ENCODE data around the gene SMC6.

The SMC6 gene

GRCh38 chr2:17765398-17765797 lies 11.8 kb upstream of the SMC6 start:
- H3K27ac ChIP-seq: no peak overlapping the region
- no peak for TF ChIP-seq CTCF (IDR thresholded peaks at IDR 0.05)
- no peak for DNase-seq (ENCODE audit: low spot score)

GRCh38 chr2:17763641-17764333 lies 10.2 kb upstream of the SMC6 start:
- no peak for DNase-seq (ENCODE audit: low spot score)
- Histone ChIP-seq H3K27ac (no peak overlapping the region), H3K4me3 (no peak overlapping the region)
- no peak for TF ChIP-seq CTCF (IDR thresholded peaks at IDR 0.05)

More at GRCh38 chr2:17765398-17765797, 11.8 kb upstream of the SMC6 start:
- no peak overlapping the region for H3K4me3 ChIP-seq

- Histone ChIP-seq H3K4me3 (no peak overlapping the region), H3K27ac (no peak overlapping the region)
- DNase-seq (ENCODE audit: low spot score): no peak
- no peak for TF ChIP-seq CTCF (IDR thresholded peaks at IDR 0.05)
Observed at GRCh38 chr2:17762451-17762850, 8.8 kb upstream of the SMC6 start.

GRCh38 chr2:17759805-17760204 lies 6.2 kb upstream of the SMC6 start:
- TF ChIP-seq CTCF (IDR thresholded peaks at IDR 0.05): no peak
- DNase-seq (ENCODE audit: low spot score): no peak

GRCh38 chr2:17758118-17758517 lies 4.5 kb upstream of the SMC6 start:
- TF ChIP-seq CTCF (IDR thresholded peaks at IDR 0.05): no peak

More at GRCh38 chr2:17759805-17760204, 6.2 kb upstream of the SMC6 start:
- H3K27ac ChIP-seq: no peak overlapping the region
- H3K4me3 ChIP-seq: no peak overlapping the region

GRCh38 chr2:17757321-17757720 lies 3.7 kb upstream of the SMC6 start:
- no peak overlapping the region for H3K27ac ChIP-seq

More at GRCh38 chr2:17758118-17758517, 4.5 kb upstream of the SMC6 start:
- Histone ChIP-seq H3K4me3 (no peak overlapping the region), H3K27ac (no peak overlapping the region)
- no peak for DNase-seq (ENCODE audit: low spot score)

More at GRCh38 chr2:17757321-17757720, 3.7 kb upstream of the SMC6 start:
- H3K4me3 ChIP-seq: no peak overlapping the region
- no peak for DNase-seq (ENCODE audit: low spot score)
- no peak for TF ChIP-seq CTCF (IDR thresholded peaks at IDR 0.05)

All from coronary artery (tissue), 2 donors.